NCI-H2107 treated with DMSO at 0.1 percent for 48 hours (cell line): ENCODE measurements around the gene TSC22D2.

Source experiments
- DNase-seq: peaks from one replicate; lab custom pipeline; 2025; ENCODE audit not compliant: unreplicated experiment; lab: John Stamatoyannopoulos, UW

TSC22D2 gene

DNA sequence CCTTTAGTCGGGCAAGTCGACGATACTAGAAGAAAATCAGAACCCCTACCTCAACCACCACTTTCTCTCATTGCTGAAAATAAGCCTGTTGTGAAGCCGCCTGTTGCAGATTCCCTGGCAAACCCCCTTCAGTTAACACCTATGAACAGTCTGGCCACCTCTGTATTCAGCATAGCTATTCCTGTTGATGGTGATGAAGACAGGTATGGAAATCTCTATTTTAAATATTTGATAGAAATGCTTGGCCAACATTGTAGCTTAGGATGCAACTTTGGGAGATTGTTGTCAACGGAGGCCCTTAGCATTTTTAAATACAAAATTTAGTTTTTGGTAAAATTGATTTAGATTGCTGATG, 3.0 kb downstream of the TSC22D2 start:
- peak; percentile 17 for DNase-seq

DNA sequence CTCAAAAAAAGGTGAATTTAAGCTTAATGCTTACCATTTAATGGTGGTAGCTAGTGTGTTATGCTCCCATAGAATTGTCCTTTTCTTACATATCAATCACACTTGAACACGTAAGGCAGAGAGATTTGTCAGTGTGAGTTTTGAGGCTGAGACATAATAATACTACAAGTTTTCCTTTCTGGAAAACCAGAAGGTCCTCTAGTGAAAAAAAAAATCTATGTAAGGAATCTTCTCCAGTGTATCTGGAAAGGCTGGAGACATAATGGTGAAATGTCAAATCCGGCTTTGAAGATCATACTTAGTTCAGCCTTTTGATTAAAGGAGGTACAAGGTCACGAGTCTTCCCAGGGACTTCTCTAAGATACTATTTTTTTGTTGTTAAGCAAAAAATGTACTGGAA, 3.4 kb downstream of the TSC22D2 start:
- no peak for DNase-seq

DNA sequence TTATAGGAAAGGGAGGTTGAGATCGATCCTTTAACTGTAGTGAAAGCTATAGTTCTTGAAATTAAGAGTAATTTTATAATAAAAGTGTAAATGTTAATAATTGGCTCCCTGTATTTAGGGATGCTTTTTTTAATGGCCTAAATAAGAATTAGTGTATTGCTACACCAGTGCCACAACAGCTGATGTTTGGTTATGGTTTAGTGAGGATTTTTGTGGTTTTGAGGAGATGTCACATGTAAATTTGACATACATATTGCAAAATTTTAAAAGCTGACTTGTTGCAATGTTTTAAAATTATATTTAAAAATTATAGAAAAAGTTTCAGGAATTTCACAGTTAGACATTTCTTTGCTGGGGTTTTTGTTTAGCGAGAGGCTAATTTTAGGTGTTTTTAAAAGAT, 3.9 kb downstream of the TSC22D2 start:
- DNase-seq, result no peak

DNA sequence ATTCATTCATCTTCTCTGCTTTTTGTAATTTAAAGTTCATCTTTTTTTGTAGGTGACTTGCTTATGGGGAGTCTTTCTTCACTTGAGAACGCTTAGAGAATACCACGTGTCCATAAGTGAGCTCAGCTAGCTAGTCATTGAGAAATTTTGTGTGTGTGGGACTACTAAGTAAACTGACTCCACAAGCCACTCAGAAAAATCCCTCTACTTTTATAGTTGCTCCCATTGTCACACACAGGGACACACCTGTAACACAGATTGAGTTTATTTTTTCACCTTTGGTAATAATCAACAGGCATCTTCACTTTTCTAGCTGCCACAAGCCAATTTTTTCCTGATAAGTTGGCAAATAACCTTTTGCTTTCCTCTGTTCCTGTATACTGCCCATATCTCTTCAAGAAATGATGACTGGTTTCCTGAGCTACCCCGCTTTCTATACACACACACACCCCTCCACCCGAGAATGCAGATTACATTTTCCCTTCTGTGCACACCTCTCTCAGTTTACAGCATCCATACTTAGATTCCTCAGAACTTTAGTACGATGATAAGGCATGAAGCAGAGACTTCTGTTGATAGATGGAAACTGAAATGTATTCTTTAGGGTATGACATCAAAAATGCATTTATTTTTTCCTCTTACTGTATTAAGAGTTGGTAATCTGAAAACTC, 4.6 kb downstream of the TSC22D2 start:
- DNase-seq, result peak; percentile 76

DNA sequence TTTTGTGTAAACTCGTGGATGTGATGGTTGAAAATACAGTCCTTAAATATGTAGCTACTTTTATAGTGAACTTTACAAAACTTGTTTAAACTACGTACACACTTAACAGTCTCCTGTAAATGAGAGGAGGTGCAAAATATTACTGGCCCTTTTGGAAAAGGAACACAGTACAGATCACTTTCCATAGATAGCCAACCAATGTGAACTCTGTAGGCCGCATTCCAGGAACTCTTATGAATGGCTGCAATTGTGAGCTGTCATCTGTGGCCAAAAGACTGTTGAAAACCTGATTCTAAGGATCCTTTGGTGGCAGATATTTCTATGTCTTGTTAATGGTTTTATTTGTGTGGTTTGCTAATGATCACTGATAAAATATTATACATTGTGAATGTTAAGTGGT, 6.2 kb downstream of the TSC22D2 start:
- no peak for DNase-seq

DNA sequence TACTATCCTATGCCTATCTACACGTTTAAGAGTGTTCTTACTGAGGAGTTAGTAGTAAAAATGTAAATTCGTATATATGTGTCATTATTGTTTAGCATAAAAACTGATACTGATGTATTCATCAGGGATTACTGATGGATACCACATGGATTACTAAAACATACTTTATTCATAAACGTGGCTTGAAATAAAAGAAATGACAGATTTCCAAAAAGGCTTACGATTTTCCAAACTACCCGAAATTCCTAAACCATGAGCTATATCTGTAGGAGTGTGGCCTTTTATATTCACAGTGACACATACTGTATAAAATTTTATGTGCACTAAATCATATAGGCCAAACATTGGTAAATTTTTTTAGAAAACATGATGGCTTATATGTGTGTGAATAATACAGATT, 6.9 kb downstream of the TSC22D2 start:
- DNase-seq, result no peak

DNA sequence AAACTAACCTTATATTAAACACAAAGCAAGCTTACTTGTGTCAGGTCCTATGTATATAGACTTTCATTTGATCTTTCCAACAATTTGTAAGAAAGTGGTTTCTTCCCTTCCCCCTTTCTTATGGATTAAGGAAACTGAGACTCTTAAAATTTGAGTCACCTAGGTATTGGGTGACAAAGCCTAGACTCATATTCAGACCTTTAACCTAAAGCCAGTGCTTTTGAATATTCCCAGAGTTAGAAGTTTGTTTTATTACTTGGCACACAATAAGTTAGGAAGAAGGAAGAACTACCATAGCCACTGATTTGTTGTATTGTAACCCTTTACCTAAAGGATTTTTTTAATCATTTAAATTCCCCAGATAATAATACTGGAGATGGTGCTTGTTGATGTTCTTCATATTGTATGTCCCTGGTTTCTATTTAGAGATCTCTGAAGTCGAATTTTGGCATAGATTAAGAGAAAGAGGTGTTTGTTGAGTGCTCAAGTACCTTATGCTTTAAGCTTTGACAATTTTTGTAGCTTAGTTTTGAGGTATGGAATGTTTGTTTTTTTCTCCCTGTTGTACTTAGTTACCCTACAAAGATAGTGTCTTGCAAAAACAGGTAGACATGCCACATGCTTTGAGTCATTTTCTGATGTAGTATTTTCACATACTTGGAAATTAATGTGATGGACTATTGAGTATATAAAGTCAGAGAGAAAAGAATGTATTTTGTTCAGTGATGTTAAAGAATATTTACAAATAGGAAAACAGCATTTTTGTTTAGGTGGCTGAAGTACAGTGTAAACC, 11.2 kb downstream of the TSC22D2 start:
- no peak for DNase-seq

DNA sequence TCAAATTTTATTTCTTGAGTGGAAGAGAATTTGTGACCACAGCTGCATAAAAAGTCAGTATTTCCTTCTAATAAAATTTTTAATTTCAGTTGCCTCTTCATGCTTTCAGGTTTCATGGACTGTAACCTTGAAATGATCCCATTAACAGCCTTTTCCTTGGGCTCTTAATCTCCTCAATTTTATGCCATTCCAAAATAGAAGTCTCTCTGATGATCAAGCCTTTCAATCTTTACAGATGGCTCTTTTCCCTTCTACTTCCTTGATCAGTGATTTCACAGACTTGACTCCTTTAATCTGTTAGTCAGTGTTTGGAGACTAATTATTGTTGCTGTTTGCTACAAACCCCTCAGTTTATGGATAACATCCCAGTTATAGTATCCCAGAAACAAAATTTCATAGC, 11.9 kb downstream of the TSC22D2 start:
- DNase-seq, result no peak

DNA sequence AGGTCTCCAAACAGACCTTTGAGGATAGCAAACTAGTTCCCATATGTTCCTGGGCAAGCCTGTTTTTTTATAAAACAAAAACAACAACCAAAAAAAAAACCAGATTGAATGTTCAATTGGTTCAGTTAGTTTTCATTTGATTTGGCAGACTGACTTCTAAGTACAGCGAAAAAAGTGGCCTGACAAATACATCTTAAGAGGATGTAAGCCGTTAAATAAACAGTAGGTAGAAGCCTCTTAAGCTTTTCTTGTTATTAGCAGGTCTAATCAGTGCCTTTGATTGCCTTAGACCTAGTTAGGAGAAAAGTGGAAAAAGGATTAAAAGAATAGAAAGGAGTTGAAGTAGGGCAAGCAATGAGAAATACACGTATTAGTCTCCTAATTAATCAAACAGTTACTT, 13.2 kb downstream of the TSC22D2 start:
- no peak for DNase-seq

DNA sequence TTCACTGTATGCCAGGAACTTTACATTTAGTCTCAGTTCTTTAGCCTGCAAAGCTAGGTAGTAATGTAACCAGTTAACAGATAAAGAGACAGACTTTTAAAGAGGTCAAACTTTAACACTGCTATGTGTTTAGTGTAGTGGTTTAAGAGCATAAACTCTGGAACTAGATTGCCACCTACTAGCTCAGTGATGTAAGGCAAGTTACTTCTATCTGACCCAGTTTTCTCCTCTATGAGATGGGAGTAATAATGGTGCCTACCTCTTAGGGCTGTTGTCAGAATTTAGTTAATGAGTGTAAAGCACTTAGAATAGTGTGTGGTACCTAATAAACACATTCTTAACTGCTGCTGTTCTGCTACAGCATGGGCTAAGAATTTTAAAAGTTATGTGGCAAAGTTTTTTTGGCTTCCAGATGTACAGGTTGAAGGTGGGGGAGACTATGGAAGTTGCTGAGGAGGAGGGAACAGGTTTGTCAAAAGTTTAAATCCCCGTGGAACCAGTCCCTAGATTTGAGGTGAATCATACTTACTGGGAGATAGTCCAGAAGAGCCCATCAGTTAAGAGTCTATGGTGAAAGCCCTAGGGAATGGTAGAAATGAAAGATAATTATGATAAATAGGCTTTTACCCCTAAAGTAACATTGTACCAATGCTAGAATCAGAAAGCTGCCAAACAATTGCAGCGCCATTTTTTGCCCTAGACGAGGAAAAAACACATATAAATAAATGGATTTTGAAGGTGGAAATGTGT, 13.9 kb downstream of the TSC22D2 start:
- DNase-seq, result no peak

DNA sequence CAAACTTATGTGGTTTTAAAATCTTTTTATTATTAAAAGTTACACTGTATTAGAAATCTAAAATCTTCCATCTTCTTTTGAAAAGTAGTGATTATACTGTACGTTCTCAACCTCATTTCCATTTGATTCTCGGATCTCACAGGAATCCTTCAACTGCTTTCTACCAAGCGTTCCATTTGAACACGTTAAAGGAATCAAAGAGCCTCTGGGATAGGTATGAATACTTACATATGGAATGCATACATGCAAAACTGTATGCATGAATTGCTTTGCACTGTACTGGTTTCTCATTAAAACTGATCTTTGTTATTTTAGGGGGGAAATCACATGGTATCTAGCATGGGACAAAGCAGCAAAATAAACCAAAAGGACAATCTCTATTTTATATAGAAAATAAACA, 14.8 kb downstream of the TSC22D2 start:
- DNase-seq, result no peak

DNA sequence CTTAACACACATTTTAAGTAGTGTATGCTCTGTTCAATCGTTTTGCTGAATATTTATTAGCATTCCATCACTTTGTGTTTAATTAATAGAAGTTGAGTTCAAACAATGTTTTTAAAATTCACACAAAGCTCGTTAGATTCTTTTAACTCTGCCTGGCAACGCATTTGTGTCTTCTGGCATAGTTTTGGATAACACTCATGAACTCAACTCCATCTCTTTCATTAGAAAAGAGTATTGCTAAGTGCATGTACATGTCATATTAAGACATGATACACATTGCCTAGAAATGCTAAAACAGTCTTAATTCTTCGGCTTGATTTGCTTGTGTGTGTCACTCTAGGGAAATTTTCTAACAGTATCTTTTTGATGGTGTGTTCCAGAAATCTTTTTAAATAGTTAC, 15.7 kb downstream of the TSC22D2 start:
- no peak for DNase-seq

DNA sequence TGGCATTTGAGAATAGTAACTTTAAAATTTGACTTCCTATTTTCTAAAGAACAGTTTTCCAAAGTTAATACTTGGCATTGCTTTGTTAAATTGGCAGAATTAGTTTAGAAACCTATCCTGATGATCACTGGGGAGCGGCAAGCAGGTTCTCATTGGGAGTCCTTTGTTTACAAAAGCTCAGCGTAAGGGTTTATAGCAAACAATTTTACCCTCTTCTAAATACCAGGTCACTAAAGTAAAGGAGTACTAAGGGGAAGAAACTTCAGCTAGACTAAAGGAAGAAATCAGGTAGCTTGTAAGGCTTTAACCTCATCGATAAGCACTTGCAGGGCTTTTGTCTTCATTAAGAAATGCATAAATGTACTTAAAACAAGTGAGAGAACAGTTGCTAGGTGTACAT, 18.2 kb downstream of the TSC22D2 start:
- DNase-seq, result no peak

DNA sequence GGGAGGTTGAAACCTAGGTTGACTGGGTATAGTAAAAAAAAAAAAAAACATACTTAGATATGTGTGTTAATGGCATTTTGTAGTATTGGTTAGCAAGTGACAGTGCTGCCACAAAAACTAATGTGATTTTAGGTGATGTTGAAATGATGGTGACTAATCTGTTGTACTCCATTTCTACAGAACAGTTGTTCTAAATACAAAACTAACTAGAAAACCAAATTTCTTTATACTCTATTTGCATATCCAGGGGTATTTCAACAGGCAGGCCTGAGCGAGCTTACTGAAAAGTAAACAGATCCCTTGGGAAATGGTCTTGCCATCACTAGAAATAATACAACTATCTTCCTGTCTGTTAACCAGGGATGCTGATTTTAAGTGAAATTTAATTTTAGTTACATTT, 20.5 kb downstream of the TSC22D2 start:
- DNase-seq, result no peak

DNA sequence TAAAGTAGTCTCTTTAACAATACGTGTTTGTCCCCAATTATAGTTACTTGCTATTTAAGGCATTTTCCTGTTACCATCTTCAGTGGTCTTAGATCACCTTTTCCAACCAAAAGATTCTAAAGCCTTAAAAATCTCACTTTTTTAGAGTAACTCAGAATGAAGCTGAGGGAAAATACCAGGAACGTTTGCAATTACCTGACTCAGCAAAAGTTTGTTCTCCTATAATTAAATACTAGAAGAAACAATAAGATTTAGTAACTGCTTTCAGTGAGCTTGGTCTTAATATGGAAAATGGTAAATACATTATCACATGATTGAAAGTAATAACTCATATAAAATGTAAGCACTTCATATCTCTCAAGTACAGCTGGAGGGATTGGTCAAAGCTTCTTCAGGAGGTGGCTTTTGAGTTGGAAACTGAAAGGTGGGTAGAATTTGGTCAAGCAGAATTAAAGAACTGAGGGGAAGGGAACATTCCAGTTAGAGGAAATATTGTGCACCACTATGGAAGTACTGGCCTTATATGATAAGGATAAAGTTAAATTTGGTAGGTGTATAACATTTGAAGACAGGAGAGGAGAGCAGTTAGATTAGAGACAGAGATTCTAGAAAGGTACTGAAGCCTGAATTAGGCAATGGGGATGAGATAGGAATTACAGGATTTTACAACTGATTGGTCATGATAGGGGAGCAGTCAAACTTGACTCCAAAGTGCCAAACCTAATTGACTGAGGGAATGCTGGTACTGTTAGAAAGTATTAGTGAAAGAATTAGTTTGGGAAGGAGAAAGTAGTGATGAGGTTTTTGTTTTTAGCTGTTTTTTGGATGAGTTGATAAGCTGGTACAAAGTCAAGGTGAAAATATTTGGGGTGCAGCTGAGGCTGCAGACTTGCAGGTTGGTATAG, 21.9 kb downstream of the TSC22D2 start:
- DNase-seq, result no peak

DNA sequence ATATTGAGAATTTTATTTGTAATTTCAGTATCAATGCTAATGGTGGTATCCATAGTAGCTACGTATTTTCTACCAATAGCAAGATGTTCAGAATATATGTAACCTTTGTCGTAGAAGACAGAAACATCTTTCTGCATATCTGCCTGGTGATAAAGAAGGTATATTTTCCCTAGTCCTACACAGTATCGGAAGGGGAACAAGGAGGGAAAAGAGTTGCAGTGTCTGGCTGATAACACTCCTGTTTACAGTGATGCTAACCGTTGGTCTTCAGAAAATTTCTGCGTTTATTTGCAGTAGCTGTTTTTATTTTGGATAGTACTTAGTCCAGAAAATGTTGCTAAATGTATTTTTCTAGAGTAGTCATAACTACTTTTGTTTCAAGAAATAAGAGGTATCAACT, 25.2 kb downstream of the TSC22D2 start:
- DNase-seq, result no peak

DNA sequence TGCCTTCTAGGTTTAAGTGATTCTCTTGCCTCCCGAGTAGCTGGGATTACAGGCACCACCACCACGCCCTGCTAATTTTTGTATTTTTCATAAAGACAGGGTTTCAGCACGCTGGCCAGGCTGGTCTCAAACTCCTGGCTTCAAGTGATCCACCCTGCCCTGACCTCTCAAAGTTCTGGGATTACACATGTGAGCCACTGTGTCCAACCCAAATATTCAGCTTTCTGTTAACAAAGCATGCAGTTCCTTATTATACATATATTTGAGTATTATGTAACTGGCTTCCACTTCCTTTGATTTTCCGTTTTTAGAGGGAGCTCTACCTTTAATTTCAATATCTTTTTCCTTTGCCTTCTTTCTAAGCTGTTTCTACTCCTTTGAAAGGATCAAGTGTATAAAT, 26.1 kb downstream of the TSC22D2 start:
- no peak for DNase-seq

DNA sequence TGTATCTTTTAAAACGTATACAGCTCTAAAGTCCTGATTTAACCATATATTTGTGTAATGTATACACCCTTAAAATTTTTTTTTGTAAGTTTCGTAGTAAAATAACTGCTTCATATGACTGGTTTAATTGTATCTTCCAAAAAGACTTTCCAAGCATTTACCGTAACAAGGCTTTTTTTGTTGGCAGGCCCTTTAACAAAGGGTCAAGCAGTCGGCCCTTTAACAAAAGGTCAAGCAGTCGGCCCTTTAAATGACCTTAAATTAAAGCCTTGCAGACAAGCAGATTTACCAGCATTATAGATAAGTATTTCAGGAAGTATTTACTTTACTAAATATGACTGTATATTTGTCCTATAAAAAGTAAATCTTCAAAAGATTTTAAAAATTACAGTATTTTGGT, 28.1 kb downstream of the TSC22D2 start:
- DNase-seq, result no peak

DNA sequence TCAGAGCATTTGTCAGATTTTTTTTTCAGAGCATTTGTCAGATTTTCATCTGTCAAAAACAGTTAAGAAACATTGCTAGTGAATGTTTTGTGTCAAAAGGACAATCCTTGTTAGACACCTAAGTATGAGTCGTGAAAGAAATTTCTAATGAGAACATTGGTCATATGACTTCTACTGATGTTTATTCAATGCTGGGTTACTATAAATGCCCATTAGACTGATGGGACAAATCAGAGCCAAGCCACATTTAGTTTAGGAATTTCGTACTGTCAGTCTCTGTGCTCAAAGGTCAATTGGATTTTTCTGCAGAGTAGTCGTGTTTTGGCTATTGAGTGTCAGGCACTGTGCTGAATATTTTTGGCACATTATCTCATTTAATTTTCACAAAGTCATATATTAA, 31.6 kb downstream of the TSC22D2 start:
- no peak for DNase-seq

DNA sequence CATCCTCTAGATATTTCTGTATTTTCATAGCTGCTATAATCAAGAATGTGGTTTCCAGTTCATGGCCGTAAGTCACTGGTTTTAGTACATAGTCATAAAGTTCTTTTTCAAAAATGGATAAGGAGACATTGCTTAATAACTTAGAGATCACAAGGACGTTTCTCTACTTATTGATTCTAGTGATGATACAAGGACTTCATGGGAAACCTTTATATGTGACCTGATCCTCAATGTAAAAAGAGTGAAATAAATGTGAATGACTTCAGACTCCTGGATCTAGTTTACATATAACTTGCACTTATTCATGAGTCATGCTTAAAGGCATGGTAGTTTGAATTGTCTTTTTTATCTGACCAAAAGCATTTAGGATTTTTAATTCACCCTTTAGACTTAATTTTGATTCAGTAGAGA, 35.2 kb downstream of the TSC22D2 start:
- DNase-seq, result no peak

DNA sequence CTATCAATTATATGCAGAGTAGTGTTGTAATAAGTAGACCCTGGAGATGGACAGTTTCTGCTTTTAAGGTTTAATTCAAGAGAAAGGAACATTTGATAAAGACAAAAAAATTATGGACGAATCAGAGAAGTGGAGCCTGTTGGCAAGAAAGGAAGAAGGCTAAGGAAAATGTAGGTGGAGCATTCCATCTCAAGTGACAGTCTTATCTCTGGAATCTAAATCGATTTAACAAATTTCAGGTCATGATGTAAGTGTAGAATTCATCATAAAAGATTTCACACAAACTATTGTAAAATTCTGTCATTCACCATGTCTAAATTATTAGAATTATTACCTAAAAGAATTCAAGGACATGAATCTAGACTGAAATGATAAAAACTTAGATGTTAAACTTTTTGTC, 36.3 kb downstream of the TSC22D2 start:
- no peak for DNase-seq
